IMR-90 (cell line): ENCODE results near the gene BSCL2. TPM values are rescaled to one million over a fixed set of nuclear protein-coding genes. Genes with fewer than 3 reads are reported as not detected.

ENCODE experiments used
- ATAC-seq: fragments of 200-7000 bp; cut with Tn5 transposase; 2 replicates; pipeline ENCODE4 v1.9.1; 2020; ENCODE audit warnings: low read depth, mild to moderate bottlenecking, moderate library complexity
- BruUV-seq: library from RNA; stranded (reverse); fragments of 400-500 nt; replicated peaks from 2 replicates; lab custom pipeline; 2021; lab: Mats Ljungman, UMichigan
- CTCF ChIA-PET: fragments of 300-600 bp; formaldehyde crosslinking; extraction: SDS; loops from one replicate; lab custom pipeline; 2021; ENCODE audit warnings: antibody characterized with exemption; lab: Yijun Ruan, JAX
- POLR2A ChIA-PET: fragments of 300-600 bp; sonication (Branson Sonifier 250); formaldehyde crosslinking; loops from one replicate; lab custom pipeline; 2022; ENCODE audit warnings: antibody characterized with exemption; ENCODE audit not compliant: unreplicated experiment; lab: Charles Lee
- DNase-seq: peaks from one replicate; pipeline ENCODE4 v3.0.0; 2013
- H2AFZ ChIP-seq: replicated peaks from 2 replicates; pipeline ENCODE3; 2013; ENCODE audit warnings: low read length, mild to moderate bottlenecking; ENCODE audit not compliant: poor library complexity
- H2AK5ac ChIP-seq: 2 replicates; pipeline ENCODE4 v1.6.1; 2013; ENCODE audit warnings: low read depth, low read length, inconsistent platforms
- H2AK9ac ChIP-seq: replicated peaks from 2 replicates; pipeline ENCODE3; 2013; ENCODE audit warnings: mild to moderate bottlenecking, low read depth, low read length, moderate library complexity; ENCODE audit not compliant: poor library complexity
- H2BK120ac ChIP-seq: 2 replicates; pipeline ENCODE4 v1.6.1; 2013; ENCODE audit warnings: low read depth, low read length, inconsistent platforms
- H2BK15ac ChIP-seq: 3 replicates; pipeline ENCODE4 v1.6.1; 2013; ENCODE audit warnings: low read depth, low read length, inconsistent platforms
- H2BK20ac ChIP-seq: 2 replicates; pipeline ENCODE4 v1.6.1; 2013; ENCODE audit warnings: low read depth, mild to moderate bottlenecking, inconsistent platforms, low read length, moderate library complexity
- H2BK5ac ChIP-seq: 2 replicates; pipeline ENCODE4 v1.6.1; 2013; ENCODE audit warnings: mild to moderate bottlenecking, low read depth, low read length, inconsistent platforms; ENCODE audit not compliant: poor library complexity, severe bottlenecking
- H3K14ac ChIP-seq: replicated peaks from 2 replicates; pipeline ENCODE4 v1.6.1; 2013; ENCODE audit warnings: low read depth, low read length, inconsistent platforms
- H3K18ac ChIP-seq: 2 replicates; pipeline ENCODE4 v1.6.1; 2013; ENCODE audit warnings: low read depth, low read length, control low read depth
- H3K23ac ChIP-seq: 2 replicates; pipeline ENCODE4 v1.6.1; 2013; ENCODE audit warnings: low read depth, low read length, inconsistent platforms
- H3K27ac ChIP-seq: 2 replicates; pipeline ENCODE4 v1.5.1; 2013; ENCODE audit warnings: mild to moderate bottlenecking, control low read depth, low read length; ENCODE audit not compliant: insufficient read depth
- H3K27me3 ChIP-seq: 2 replicates; pipeline ENCODE4 v1.6.1; 2013; ENCODE audit warnings: low read length; ENCODE audit not compliant: control insufficient read depth, insufficient read depth
- H3K36me3 ChIP-seq: 2 replicates; pipeline ENCODE4 v1.6.1; 2013; ENCODE audit warnings: low read length, mixed read lengths; ENCODE audit not compliant: control insufficient read depth, insufficient read depth
- H3K4ac ChIP-seq: 2 replicates; pipeline ENCODE4 v1.6.1; 2013; ENCODE audit warnings: low read depth, low read length, inconsistent platforms
- H3K4me1 ChIP-seq: 2 replicates; pipeline ENCODE4 v1.6.1; 2013; ENCODE audit warnings: low read length, mixed read lengths; ENCODE audit not compliant: control insufficient read depth, insufficient read depth
- H3K4me2 ChIP-seq: 2 replicates; pipeline ENCODE4 v1.6.1; 2013; ENCODE audit warnings: low read depth, mild to moderate bottlenecking, control low read depth, low read length, moderate library complexity
- H3K4me3 ChIP-seq: 2 replicates; pipeline ENCODE4 v1.5.1; 2013; ENCODE audit warnings: low read depth, mild to moderate bottlenecking, control low read depth, low read length, moderate library complexity; ENCODE audit not compliant: insufficient read depth
- H3K56ac ChIP-seq: 2 replicates; pipeline ENCODE4 v1.6.1; 2013; ENCODE audit warnings: low read length, inconsistent platforms; ENCODE audit not compliant: insufficient read depth; ENCODE audit errors: extremely low read depth
- H3K79me1 ChIP-seq, 2 experiments: 2 replicates each; pipeline ENCODE4 v1.6.1; 2013; ENCODE audit warnings: low read length in 2 of 2, inconsistent platforms in 1 of 2, low read depth in 1 of 2
- H3K9ac ChIP-seq: 2 replicates; pipeline ENCODE4 v1.6.1; 2013; ENCODE audit warnings: low read depth, low read length, control low read depth
- H3K9me1 ChIP-seq: 2 replicates; pipeline ENCODE4 v1.6.1; 2013; ENCODE audit warnings: low read length, inconsistent platforms; ENCODE audit not compliant: insufficient read depth
- H3K9me3 ChIP-seq: 2 replicates; pipeline ENCODE4 v1.6.1; 2013; ENCODE audit warnings: low read length; ENCODE audit not compliant: control insufficient read depth, insufficient read depth
- H4K20me1 ChIP-seq: 2 replicates; pipeline ENCODE4 v1.6.1; 2013; ENCODE audit warnings: low read length, inconsistent platforms; ENCODE audit not compliant: insufficient read depth
- H4K5ac ChIP-seq: 2 replicates; pipeline ENCODE4 v1.6.1; 2013; ENCODE audit warnings: mild to moderate bottlenecking, low read depth, low read length, control low read depth
- H4K8ac ChIP-seq, 2 experiments: 2 replicates each; pipeline ENCODE4 v1.6.1; 2013; ENCODE audit warnings: low read depth in 2 of 2, low read length in 2 of 2, control low read depth in 1 of 2, inconsistent platforms in 1 of 2
- H4K91ac ChIP-seq: 2 replicates; pipeline ENCODE4 v1.6.1; 2013; ENCODE audit warnings: low read depth, low read length, inconsistent platforms; ENCODE audit not compliant: insufficient read depth
- MAFK ChIP-seq: IDR thresholded peaks from 2 replicates; pipeline ENCODE4 v1.6.1; 2012; ENCODE audit warnings: low read depth, low read length, improper control_type of control experiment
- MAZ ChIP-seq: IDR thresholded peaks from 2 replicates; pipeline ENCODE4 v1.6.1; 2012; ENCODE audit warnings: low read depth, mild to moderate bottlenecking, low read length, improper control_type of control experiment, moderate library complexity, borderline replicate concordance
- MXI1 ChIP-seq: IDR thresholded peaks from 2 replicates; pipeline ENCODE4 v1.6.1; 2012; ENCODE audit warnings: low read depth, mild to moderate bottlenecking, low read length, moderate library complexity, borderline replicate concordance
- WGBS, 2 experiments: methylation state at CpG; one replicate each; pipeline versions ENCODE4 v1.1.5 to v1.1.7; 2013; ENCODE audit warnings: missing lambda C conversion rate in 2 of 2; ENCODE audit not compliant: insufficient read length in 1 of 2; ENCODE audit errors: extremely low coverage in 2 of 2; 5-methylcytosine and 5-hydroxymethylcytosine counted together
- dilution Hi-C: fragments of 300-500 bp; cut with HindIII; formaldehyde crosslinking; loops from one replicate; pipeline ENCODE4 v1.14.3; 2018; ENCODE audit warnings: low sequenced_read_pairs; ENCODE audit not compliant: unreplicated experiment
- in situ Hi-C: fragments of 300-500 bp; cut with MboI; formaldehyde crosslinking; loops from 3 replicates; pipeline ENCODE4 v1.14.3; 2019; ENCODE audit warnings: low sequenced_read_pairs, inconsistent platforms, mixed read lengths
- intact Hi-C: fragments of 100-400 bp; cut with micrococcal nuclease; formaldehyde crosslinking; loops from 2 replicates; pipeline ENCODE4 v1.10.0; 2022
- polyA plus RNA-seq, 3 experiments: library from polyadenylated mRNA; depleted of rRNA; stranded (reverse); fragments of >200 nt; gene quantifications; 2 replicates each; pipeline ENCODE4 v1.2.3, GENCODE V29; 2012; ENCODE audit warnings: low replicate concordance in 1 of 3
- total RNA-seq: library from RNA; depleted of rRNA; stranded (reverse); fragments of >200 nt; gene quantifications from 2 replicates; pipeline ENCODE4 v1.2.3, GENCODE V29; 2012

The BSCL2 gene
- total and polyA plus RNA-seq, 2 of the 4 experiments (the other 2 are of a cell fraction): 26.2 to 47.1 TPM

DNA sequence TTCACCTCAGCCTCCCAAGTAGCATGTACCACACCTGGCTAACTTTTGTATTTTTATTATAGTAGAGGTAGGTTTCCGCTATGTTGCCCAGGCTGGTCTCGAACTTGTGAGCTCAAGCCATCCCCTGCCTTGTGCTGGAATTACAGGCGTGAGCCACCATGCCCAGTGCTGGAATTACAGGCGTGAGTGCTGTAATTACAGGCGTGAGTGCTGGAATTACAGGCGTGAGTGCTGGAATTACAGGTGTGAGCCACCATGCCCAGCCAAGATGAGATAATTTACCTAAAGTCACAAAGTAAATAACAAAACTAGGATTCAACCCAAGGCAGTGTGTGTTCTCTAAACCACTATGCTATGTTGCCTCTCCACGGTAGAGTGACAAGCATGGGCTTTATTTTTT lies 24.7 kb downstream of the BSCL2 start:
- ChIA-PET POLR2A (no interaction called here), CTCF (no interaction called here)
- H3K4me3 ChIP-seq: no peak overlapping the region
- peaks cover 4% of the 10 kb centered on the region; the same call in 1 of the 2 replicates for H3K9me1 ChIP-seq
- H2AFZ ChIP-seq: no peak overlapping the region
- no peak overlapping the region for H3K27ac ChIP-seq
- in situ Hi-C loops: no loop called here
- peaks cover 8% of the 10 kb centered on the region for H3K4me1 ChIP-seq
- peaks cover 4% of the 10 kb centered on the region for H3K36me3 ChIP-seq
- H4K91ac ChIP-seq: no peak overlapping the region
- ATAC-seq (no peak), DNase-seq (no peak)
- H3K27me3 ChIP-seq: no peaks in the 10 kb centered on the region
- intact Hi-C loops: no loop called here
- no peak overlapping the region for H4K5ac ChIP-seq
- H3K9me3 ChIP-seq: no peaks in the 10 kb centered on the region
- no peak overlapping the region for H3K4ac ChIP-seq
- no peak overlapping the region for H3K14ac ChIP-seq
- H3K56ac ChIP-seq: no peak overlapping the region
- H2BK15ac ChIP-seq: no peak overlapping the region
- H3K18ac ChIP-seq: no peak overlapping the region
- H3K79me1 ChIP-seq: peaks cover 5 to 19% of the 10 kb centered on the region in 2 experiments; a peak in 3 of 4 replicates
- no peak overlapping the region for H2AK9ac ChIP-seq
- no peak for TF ChIP-seq MAZ
- TF ChIP-seq MXI1: no peak
- TF ChIP-seq MAFK: no peak
- H3K23ac ChIP-seq: no peak overlapping the region
- H2BK120ac ChIP-seq: no peak overlapping the region
- H2BK5ac ChIP-seq: no peak overlapping the region
- no TSS peak for BruUV-seq
- no peak overlapping the region for H4K8ac ChIP-seq
- H2AK5ac ChIP-seq: peak overlapping the region; percentile 16; the same call in 1 of the 2 replicates
- H4K20me1 ChIP-seq: no peaks in the 10 kb centered on the region
- 84% methylated on average over 3 of the region's 7 CpGs; no CpG with 5 or more reads in 1 of the 2 experiments for WGBS, 2 experiments
- no peak overlapping the region for H3K4me2 ChIP-seq
- dilution Hi-C loops: no loop called here
- H2BK20ac ChIP-seq: no peak overlapping the region
- H3K9ac ChIP-seq: no peak overlapping the region
